Measurements from ENCODE around the gene MOB1B.
"Not testable (repeated sequence)": the region's sequence is repeated elsewhere in the genome, so short reads cannot be mapped to it uniquely, and the experiment has no call there.

The MOB1B gene

GRCh38 chr4:70956549-70957210, 54.5 kb downstream of the MOB1B start:
- no peak for DNase-seq (ENCODE audit: low read depth)

GRCh38 chr4:70958681-70959080, 56.5 kb downstream of the MOB1B start:
- peak; percentile 49 for DNase-seq (ENCODE audit: low read depth)

DNA sequence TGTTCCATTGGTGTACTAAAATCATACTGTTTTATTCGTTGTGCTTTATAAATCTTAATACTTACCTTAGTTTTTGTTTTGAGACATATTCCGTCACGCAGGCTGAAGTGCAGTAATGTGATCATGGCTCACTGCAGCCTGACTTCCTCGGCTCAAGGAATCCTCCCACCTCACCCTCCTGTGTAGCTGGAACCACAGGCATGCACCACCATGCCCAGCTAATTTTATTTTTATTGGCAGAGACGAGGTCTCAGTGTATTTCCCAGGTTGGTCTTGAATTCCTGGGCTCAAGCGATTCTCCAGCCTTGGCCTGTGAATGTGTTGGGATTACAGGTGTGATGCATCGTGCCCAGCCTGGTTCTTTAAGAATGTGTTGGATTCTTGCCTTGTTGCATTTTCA, 66.9 kb downstream of the MOB1B start:
- DNase-seq (ENCODE audit: low read depth) = no peak

DNA sequence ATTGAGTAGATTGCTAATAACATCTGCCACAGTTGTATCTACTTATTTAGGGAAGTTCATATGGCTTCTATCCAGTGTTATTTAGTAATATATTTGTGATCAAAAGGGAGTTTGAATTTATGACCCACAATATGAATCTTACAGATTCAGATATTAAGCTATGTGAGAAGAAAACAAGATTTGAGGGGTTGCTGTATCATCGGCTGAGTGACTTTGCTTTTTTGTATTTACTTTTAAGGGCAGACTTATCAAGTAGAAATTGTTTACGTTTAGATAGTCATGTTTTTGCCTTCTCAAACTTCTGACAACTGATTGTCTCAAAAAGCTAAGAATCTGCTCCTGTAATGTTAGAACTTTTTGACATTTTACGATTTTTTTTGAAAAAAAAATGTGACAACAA, 74.1 kb downstream of the MOB1B start:
- no peak for DNase-seq (ENCODE audit: low read depth)

DNA sequence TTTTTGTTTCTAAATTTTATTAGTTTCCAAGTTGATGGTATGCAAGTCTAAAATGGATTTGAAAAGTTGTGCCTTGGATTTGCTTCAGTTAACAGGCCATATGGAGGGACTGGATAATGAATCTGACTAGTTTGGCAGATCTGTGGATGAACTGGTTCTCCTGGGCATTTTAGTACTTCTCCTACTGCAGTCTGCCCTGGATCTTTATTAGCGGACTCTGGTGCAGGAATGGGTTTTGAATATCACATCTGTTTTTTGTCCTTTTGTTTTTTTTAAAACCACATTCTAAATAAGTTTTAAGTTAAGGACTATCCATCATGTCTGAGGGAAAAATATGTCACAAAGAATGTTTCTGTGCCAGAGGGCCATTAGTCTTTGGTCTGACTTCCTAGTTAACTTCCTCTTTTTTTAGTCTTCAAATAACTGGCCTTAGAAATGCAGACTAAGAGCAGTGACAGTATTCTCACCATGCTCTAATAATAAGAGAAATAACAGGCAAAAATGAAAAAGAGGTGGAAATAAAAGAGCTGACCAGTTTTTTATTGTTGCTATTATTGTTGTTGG, 77.4 kb downstream of the MOB1B start:
- DNase-seq (ENCODE audit: low read depth) = no peak

GRCh38 chr4:70980196-70980595, 78.0 kb downstream of the MOB1B start:
- DNase-seq (ENCODE audit: low read depth) = no peak

GRCh38 chr4:70984106-70984505, 81.9 kb downstream of the MOB1B start:
- DNase-seq (ENCODE audit: low read depth) = no peak

DNA sequence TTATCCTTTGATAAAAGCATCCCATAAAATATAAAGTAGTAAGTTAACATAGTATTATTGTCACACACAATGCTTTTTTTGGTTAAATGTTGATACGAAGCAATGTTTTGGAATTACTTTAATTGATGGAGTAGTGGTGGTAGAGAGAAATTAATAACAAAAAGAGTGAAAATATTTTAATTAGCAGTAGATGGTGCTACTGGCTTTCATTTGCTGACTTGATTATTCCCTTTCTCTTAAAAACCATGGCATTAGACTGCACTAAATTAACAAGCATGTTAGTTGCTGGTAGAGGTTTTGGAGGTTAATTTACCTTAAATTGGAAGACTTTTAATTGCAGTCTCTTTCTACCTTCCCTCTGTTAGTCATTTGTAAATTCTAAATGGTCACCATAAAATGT, 82.4 kb downstream of the MOB1B start:
- DNase-seq (ENCODE audit: low read depth) = no peak

DNA sequence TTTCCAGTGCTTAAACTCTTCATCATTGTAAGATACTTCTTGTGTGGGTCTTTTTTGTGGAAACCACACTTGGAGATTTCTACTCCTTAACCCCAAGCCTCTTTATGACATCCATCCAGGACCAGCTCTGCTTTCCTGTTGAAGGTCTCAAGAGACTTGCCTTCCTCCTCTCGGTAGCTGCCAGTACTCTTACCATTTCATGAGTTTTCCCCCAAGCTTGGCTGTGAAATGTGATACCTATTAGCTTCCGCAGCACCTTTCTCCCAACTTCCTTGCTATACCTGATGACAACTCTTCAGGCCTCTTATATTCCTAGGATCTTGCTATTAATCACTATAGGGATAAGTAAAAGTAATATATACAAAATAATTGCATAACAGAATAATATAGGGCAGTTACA, 89.4 kb downstream of the MOB1B start:
- no peak for DNase-seq (ENCODE audit: low read depth)

DNA sequence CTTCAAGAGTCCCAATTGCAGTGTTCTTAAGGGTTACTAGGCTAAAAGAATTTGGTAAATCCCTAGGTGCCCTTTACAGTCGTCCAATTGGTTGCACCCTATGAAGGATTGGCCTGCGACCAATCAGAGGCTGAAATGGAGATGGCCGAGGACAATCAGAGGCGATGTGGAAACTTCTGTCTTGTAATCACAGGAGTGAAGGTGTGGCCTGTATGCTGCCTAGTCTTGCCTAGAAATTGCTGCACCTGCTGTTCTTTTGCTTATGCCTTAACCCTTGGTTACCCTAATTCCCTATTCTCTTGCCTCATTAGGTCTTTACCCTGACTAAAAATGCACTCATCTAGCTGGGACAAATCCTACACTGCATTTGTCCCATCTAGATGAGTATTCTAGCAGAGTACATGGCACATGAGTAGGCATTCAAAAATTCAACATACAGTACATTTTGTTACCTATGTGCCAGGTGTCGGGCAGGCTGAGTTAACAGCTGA, 90.3 kb downstream of the MOB1B start:
- no peak for DNase-seq (ENCODE audit: low read depth)

DNA sequence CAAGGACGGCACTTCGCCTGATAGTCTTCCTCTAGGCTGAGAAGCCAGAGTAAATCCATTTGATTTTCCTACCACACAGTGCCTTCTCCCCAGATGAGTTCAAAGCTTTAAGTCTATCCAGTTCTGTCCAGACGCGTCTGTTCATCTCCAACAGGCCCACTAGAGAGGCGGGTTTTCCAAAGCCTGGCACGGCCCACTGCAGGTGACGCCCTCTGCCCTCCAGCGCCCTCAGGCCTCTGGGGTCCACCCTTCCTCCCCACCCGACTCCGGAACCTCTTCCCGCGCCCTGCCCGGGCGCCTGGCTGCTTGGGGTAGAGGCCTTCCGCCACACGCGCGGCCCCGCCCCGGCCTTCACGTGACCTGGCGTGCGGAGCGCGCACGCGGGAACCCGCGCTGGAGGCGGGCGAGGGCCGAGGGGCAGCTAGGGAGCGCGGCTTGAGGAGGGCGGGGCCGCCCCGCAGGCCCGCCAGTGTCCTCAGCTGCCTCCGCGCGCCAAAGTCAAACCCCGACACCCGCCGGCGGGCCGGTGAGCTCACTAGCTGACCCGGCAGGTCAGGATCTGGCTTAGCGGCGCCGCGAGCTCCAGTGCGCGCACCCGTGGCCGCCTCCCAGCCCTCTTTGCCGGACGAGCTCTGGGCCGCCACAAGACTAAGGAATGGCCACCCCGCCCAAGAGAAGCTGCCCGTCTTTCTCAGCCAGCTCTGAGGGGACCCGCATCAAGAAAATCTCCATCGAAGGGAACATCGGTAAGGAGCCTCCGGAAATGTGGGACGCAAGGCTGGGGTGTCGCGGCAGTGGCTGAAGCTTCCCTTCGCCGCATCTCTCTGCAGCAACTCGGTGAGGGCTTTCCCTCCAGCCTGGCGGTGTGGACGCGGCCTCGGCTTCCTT, 91.3 kb downstream of the MOB1B start, which contains the start of gene DCK:
TSS of gene DCK (plus strand) at position 469 of the 888 bp plus-strand sequence. CDS start at position 656, 187 bp downstream.
- DNase-seq (ENCODE audit: low read depth) = peak; percentile 91

DNA sequence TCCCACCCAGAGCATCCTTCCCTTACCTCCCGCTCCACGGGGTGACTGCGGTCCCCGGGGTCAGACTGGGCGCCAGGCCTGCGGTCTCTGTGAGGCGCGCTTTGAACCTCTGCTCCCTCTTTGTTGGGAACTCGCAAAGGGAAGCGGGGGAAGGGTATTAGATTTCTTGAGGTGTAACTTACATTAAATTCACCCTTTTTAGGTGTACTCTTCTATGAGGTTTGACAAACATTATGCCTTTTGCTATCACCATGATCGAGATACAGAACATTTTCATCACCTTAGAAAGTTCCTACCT, 91.8 kb downstream of the MOB1B start:
- no peak for DNase-seq (ENCODE audit: low read depth)

GRCh38 chr4:70994387-70995099, 92.4 kb downstream of the MOB1B start:
- no peak for DNase-seq (ENCODE audit: low read depth)

DNA sequence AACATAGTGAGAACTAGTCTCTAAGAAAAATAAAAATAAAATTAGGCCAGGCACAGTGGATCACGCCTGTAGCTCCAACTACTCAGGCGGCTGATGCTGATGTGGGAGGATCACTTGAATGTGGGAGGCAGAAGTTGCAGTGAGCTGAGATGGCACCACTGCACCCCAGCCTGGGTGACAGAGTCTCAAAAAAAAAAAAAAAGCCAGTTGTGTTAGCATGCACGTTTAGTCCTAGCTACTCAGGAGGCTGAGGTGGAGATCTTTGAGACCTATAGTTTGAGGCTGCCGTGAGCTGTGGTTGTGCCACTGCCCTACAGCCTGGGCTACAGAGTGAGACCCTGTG, 93.8 kb downstream of the MOB1B start:
- DNase-seq (ENCODE audit: low read depth) = no peak

GRCh38 chr4:70997036-70997435, 94.9 kb downstream of the MOB1B start:
- no peak for DNase-seq (ENCODE audit: low read depth)

GRCh38 chr4:70997546-70997945, 95.4 kb downstream of the MOB1B start:
- DNase-seq (ENCODE audit: low read depth) = no peak

- DNase-seq (ENCODE audit: low read depth) = not testable (repeated sequence)
Measured at GRCh38 chr4:70999639-71000038, 97.5 kb downstream of the MOB1B start.

DNA sequence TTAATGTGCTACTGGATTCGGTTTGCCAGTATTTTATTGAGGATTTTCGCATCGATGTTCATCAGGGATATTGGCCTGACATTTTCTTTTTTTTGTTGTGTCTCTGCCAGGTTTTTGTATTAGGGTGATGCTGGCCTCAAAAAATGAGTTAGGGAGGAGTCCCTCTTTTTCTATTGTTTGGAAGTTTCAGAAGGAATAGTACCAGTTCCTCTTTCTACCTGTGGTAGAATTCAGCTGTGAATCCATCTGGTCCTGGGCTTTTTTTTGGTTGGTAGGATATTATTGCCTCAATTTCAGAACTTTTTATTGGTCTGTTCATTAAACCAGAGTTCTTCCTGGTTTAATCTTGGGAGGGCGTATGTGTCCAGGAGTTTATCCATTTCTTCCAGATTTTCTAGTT, 99.2 kb downstream of the MOB1B start:
- DNase-seq (ENCODE audit: low read depth) = not testable (repeated sequence)

DNA sequence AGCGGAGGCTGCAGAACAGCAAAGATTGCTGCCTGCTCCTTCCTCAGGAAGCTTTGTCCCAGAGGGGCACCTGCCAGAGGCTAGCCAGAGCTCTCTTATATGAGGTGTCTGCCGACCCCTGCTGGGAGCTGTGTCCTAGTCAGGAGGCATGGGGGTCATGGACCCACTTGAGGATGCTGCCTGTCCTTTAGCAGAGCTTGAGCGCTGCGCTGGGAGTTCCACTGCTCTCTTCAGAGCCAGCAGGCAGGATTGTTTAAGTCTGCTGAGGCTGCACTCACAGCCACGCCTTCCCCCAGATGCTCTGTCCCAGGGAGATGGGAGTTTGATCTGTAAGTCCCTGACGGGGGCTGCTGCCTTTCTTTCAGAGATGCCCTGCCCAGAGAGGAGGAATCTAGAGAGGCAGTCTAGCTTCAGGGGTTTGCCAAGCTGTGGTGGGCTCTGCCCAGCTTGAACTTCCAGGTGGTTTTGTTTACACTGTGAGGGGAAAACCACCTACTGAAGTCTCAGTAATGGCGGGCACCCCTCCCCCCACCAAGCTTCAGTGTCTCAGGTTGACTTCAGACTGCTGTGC, 102.2 kb downstream of the MOB1B start:
- DNase-seq (ENCODE audit: low read depth) = no peak

DNA sequence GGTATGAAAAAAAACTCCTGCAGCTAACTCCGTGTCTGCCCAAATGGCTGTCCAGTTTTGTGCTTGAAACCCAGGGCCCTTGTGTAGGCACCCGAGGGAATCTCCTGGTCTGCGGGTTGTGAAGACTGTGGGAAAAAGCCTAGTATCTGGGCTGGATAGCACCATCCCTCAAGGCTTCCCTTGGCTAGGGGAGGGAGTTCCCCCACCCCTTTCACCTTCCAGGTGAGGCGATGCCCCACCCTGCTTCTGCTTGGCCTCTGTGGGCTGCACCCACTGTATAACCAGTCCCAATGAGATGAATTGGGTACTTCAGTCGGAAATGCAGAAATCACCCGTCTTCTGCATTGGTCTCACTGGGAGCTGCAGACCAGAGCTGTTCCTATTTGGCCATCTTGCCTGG, 102.9 kb downstream of the MOB1B start:
- not testable (repeated sequence) for DNase-seq (ENCODE audit: low read depth)

GRCh38 chr4:71006203-71006907, 104.2 kb downstream of the MOB1B start:
- DNase-seq (ENCODE audit: low read depth) = no peak

- DNase-seq (ENCODE audit: low read depth) = no peak
Measured at GRCh38 chr4:71008196-71008595, 106.0 kb downstream of the MOB1B start.

Measured in fibroblast of gingiva (primary cell).